Stimulated activated naive CD8-positive, alpha-beta T cell treated with anti-CD3 and anti-CD28 coated beads, Interleukin-15, Interleukin-2, amounts not matched to agents 100 U/mL and 50 U/mL, for 24 hours (primary cell): Measurements from ENCODE around the gene TRIM9.
"Not testable (repeated sequence)": the region's sequence is repeated elsewhere in the genome, so short reads cannot be mapped to it uniquely, and the experiment has no call there.

Source experiments
- ATAC-seq: fragments of 150-1000 bp; cut with Tn5 transposase; one replicate; pipeline ENCODE4 v1.10.0; 2021
- DNase-seq: peaks from one replicate; pipeline ENCODE4 v3.0.0; 2021

Gene TRIM9

DNA sequence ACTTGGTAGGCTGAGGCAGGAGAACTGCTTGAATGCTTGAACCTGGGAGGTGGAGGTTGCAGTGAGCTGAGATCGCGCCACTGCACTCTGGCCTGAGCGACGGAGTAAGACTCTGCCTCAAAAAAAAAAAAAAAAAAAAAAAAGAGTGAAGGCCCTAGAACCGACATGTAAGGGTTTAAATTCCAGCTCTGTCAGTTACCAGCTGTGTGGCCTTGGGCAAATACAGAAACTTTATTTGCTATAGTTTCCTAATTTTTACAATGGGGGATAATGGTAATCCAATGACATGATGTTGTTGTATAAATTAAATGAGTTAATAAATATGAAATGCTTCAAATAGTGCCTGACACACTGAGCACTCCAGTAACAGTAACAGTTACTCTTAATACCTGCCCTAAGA lies 131.0 kb downstream of the TRIM9 start:
- DNase-seq (no peak), ATAC-seq (no peak)

DNA sequence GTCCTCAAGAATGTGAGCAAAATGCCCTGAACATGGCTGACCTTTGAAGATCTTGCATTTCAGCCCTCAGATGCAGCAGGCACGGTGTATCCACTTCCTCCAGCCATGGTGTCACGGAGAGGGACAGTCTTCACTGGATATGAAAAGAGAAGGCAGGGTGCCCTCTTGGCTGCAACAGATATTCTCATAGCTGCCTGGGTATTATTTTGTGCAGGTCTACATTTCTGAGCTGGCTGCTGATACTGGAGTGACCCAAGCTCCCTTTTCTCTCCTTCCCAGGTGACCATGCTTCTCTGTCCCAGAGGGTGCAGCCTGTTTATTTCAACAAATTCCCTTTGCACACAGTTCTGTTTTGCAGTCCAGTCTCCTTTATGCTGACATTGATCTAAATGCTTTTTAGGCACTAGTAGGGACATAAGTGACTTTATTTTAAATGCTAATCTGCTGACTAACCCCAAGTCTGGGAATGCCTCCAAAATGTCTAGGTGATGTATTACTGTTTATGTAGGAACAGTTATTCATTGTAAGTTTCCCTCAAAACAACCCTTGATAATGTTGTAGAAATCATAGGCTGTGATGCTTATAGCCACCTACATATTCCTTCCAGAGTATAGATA lies 133.2 kb downstream of the TRIM9 start:
- ATAC-seq, result no peak
- DNase-seq, result no peak

DNA sequence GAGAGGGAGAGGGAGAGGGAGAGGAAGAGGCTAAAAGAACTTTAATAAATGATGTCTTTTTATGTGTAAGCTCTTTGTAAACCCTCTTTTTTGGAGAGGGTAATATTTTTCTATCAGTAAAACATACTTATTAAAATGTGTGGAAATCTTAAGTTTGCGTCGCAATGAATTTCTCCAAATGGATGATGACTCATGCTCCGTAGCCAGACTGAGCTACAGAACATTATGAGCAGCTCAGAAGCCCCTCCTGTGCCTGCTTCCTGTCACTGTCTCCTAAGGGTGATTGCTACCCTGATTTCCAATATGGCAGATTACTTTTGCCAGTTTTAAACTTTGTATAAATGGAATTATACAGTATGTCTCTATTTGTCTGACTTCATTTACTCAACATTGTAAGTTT lies 137.6 kb downstream of the TRIM9 start:
- ATAC-seq, result no peak
- no peak for DNase-seq

DNA sequence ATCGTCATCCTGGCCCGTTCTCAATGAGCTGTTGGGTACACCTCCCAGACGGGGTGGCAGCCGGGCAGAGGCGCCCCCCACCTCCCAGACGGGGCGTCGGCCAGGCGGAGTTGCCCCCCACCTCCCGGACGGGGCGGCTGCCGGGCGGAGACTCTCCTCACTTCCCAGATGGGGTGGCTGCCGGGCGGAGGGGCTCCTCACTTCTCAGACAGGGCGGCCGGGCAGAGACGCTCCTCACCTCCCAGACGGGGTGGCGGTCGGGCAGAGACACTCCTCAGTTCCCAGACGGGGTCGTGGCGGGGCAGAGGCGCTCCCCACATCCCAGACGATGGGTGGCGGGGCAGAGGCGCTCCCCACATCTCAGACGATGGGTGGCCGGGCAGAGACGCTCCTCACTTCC lies 138.5 kb downstream of the TRIM9 start:
- ATAC-seq, DNase-seq: not testable (repeated sequence)

DNA sequence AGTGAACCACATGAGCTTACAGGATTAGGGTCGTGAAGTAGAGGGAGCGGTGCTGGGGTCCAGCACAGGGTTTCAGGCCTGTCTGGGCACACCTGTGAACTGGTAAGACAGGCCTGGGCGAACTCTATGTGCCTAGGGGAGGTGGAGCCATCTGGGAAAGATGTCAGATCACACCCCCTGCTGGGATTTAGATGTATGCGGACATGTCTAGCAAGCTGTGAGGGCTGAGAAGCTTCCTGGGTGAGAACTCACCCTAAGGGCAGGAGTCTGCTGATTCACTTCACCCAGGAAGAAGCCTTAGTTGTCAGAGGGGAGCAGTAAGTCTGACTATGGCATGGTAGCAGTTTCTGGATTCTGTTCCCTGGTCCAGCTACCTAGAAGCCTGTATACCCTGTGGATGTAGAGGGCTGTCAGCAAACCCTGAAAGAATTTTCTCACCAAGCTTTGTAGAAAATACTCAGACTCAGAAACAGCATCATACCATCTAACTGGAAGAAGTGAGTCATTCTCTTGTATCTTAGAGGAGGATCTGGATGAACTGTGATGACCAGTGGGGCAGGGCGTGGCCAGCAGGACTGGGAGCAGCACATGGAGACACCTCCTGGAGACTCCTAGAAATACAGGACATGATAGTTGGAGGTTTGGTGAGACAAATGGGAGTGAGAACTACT lies 139.4 kb downstream of the TRIM9 start:
- DNase-seq, result peak; percentile 44
- peak; percentile 76 for ATAC-seq

DNA sequence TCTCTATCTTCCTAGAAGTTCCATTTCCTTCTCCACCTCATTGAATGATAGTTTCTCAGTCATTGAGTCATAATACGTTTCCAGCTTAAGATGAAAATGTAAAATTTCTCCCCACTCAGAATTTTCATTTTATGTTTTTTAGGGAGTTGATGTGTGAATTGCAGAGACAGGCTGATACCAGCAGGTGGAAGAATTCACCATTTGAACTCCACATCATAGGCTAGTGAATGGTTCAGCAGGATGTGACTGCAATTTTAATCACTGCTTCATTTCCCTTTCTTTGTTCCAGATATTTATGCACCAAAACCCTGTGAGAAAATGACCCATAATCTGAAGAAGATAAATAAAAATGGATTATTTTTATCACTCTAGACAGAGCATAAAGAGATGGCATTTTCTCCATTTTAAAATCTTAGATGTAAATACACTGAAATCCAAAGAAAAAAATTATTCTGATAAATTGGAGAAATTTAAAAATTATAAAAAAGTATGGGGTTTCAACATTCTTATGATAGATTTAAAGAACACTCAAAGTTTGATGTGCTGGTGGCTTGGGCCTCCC lies 140.0 kb downstream of the TRIM9 start:
- ATAC-seq (peak; percentile 47), DNase-seq (no peak)

DNA sequence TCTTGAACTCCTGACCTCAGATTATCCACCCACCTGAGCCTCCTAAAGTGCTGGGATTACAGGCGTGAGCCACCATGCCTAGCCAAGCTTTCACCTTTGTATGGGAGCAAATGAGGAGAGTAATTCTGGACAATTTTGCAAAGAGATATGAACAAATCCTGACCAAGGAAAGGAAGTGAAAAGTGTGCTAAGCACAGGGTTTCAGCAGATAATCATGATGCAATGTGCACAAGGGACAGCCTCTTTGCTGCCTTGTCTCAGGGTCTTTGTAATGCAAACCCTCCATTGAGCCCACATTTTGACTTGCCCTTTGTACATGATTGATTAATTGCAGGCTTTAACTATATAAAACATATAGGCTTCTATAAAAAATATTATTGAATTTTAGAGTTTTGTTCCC lies 141.4 kb downstream of the TRIM9 start:
- DNase-seq (no peak), ATAC-seq (no peak)

DNA sequence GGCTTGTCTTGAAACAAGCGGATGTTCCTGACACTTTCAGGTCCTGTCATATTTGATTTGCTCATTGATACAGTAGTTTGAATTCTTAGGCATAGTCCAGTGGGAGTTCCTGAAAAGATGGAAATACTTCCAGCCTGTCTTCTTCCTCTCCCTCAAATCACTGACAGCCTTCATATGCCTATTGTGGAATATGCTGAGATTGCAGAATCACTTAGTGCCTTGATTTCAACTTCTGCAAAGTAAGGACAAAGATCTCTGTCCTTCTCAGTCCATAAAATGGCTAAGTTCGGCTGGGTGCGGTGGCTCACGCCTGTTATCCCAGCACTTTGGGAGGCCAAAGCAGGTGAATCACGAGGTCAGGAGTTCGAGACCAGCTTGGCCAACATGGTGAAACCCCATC lies 143.9 kb downstream of the TRIM9 start:
- no peak for ATAC-seq

DNA sequence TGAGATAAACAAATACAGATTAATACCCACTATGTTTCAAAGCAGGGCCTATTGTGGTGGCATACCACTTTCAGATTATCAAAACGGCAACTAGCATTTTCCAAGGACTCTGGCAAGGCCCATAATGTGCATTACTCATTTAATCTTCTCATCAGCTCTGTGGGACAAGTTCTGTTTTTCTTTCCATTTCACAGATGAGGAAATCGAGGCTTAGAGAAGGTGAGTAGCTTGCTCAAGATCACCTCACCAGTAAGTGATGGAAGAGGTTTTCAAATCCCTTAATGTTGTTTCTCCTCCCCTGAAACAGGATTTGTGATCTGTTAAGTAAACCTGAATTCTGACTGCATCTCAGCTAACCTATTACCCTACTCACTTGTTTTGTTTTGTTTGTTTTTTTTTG lies 146.7 kb downstream of the TRIM9 start:
- ATAC-seq, result no peak
- DNase-seq, result no peak

More for the DNA sequence above, 143.9 kb downstream of the TRIM9 start:
- DNase-seq, result no peak

DNA sequence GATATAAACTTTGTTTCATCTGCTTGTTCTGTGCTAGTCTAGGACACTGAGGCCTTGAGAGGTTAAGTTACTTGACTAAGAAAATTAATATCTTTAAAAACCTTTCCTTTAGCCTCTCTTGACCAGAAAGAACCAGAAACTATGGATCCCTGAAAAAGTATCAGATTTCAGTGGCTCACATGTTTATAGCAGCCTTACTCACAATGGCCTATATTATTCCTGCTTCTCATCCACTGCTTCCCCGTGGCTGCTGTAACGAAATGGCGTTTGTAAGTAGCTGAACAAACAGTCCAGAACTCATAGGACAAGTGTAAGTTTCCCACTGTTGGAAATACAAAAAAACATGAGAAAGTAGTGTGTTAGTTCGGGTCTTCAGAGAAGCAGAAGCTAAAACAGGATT lies 147.5 kb downstream of the TRIM9 start:
- DNase-seq, result no peak

DNA sequence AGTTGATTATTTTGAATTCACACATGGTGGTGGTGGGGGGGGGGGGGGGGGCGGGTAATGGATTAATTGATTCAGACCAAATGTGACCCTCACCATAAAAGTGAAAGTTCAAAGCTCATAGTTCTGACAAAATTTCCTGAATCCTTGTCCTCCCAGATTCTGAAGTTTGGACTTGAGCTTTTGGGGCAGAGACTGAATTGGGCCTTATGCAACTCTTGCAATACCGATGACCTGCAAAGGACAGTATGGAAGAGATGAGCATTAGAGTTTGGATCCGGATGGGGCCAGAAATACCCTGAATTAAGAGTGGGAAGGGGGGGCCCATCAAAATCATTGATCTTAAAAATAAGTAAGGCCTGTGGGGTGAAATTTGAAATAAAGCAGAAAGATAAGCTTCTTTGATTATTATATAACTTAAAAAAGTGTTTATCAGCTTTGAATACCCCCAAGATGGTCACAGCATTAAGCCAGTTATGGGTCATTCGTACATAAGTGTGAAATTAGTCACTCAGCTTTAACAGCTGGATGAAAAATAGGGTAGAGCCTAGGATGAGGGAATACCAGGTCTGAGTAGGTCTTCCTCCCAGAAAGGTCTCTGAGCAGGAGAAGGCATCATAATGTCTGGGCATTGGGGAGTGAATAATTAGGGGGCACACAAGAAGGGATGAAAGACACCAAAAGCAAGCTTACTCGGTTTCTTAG lies 148.5 kb downstream of the TRIM9 start:
- DNase-seq, result no peak
- no peak for ATAC-seq

More for the DNA sequence above, 147.5 kb downstream of the TRIM9 start:
- no peak for ATAC-seq

DNA sequence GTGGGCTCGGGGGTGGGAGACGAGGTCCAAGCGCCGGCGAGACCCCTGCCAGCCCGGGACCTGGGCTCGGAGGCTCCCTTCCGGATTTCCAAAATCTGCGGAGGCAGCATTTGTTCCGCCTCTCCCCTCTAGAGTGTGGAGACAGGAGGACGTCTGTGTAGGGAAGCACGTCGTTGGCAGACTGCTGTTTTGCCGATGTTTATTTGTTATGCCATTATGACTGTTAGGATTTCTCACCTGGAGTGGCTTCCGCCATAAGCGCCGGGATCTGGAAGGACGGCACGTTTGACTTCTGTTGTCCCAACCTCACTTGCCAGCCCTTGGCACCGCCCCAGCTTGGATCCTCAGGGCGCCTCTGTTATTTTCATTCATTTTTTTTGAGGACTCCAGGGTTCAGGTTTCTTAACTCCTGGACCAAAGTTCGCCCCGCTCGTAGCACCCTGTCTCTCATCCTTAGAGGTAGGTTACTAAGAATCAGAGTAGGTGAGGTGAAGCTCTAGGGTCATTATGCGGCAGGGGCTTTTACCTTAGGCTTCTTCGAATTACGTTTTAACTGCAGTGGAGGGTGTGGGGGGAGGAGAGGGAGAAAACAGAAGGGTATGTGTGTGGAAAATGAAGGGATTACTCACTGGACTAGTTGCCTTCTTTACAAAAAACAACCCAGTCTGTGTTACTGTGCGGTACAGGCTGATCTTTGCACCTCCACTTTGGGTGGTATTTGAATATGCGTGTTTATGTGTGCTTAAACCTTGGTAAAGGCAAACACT lies 150.1 kb downstream of the TRIM9 start:
- DNase-seq (peak; percentile 9), ATAC-seq (peak; percentile 72)

DNA sequence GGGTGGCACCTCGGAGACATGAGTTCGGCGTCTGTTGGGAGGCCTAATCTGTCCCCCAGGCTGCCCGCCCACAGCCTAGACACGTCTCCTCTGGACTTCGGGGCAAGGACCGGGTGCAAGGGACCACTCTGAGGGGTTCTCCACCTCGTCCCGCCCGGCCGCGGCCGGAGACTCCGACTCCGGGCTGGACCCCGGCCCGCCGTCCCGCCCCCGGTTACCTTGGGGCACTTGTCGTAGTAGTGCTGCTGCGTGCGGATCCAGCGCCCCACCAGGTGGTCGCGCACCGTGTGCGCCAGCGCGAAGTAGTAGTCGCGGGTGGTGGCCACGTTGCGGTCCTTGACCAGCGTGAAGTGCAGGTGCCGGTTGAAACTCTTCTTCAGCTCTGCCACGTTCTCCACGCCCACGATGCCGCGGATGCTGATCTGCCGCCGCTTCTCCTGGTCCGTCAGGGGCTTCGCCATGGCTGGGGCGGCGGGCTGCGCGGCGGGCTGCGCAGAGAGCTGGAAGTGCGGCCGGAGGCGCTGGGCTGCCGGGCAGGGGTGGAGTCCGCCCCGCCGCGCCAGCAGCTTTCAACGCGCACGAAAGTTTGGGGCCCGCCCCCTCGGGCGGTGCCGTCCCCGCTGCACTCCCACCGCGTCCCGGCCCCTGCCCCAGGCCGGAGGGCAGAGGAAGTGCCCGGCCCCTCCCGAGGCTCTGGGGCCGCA lies 150.8 kb downstream of the TRIM9 start, which contains the start of gene PYGL:
TSS of gene PYGL (minus strand) at position 541 of the 704 bp plus-strand sequence. CDS start at position 461, 80 bp downstream.
- peak; percentile 50 for ATAC-seq
- DNase-seq, result peak; percentile 50

DNA sequence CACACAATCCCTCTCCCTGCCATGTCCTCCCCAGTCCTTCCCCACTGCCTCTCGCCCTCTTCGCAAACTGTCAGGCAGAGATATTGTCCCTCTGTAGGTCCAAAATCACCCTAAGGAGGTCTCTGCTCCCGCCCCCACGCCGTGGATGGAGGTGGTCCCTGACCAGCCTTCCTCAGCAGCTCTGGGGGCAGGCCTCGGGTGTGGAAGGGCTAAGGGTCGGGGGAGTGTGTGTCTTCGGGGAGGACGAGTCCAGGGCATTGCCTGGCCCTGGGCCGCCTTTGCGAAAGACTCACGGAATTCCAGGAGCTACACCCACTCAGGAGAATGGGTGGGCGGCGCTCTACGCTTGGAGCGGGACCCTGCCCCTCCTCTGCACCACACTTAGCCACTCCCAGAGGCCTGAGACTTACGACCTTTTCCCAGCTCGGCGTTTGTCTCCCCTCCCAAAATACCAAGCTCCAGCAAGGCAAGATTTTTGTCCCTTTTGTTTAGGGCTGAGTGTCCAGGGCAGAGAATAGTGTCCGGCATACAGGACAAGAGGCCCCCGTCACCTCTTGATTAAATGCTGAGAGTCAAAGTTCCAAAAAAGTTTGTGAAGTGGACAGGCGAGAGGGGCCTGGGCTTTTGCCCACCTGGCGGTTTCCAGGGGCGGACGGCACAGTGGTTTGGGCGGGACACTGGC lies 151.5 kb downstream of the TRIM9 start:
- ATAC-seq (no peak), DNase-seq (peak; percentile 3)

DNA sequence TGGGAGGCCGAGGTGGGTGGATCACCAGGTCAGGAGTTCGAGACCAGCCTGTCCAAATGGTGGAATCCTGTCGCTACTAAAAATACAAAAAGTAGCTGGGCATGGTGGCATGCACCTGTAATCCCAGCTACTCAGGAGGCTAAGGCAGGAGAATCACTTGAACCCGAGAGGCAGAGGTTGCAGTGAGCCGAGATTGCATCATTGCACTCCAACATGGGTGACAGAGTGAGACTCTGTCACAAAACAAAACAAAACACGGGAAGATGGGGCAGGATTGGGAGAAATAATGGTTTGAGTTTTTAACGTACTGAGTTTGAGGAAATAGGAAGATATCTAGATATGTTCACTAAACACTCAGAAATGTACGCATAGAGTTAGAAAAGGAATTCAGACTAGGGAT lies 153.3 kb downstream of the TRIM9 start:
- DNase-seq, ATAC-seq: not testable (repeated sequence)

DNA sequence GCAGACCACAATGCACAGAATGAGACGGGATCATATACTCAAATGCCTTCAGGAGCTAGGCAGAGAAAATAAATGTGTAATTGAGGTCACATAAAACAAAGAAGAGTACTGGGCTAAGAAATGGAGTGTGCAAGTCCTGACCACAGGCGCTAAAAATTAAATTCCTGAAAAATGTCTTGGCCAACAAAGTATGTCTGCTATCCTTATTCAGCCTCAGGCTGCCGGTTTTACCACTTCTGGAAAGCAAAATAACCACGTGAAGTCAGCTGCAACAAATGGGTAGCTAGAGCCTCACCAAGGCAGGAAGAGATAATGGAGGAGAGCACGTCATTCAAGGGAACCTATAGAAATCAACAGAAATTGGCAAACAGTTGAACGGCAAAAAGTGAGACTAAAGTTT lies 153.8 kb downstream of the TRIM9 start:
- no peak for ATAC-seq
- no peak for DNase-seq

DNA sequence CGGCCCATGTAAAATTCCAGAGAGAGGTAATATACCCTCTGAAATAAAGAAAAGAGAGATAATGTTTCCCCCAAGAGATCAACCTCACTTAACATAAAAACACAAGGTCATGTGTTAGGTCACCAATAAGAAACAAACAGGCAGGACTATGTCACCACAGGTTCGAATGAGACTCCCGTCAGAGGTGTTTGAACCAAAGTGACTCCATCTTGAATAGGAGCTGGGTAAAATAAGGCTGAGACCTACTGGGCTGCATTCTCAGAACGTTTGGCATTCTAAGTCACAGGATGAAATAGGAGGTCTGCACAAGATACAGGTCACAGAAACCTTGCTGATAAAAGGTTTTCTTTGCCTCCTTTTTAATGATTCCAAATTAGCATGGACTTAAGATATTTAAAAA lies 157.1 kb downstream of the TRIM9 start:
- ATAC-seq (no peak), DNase-seq (no peak)

DNA sequence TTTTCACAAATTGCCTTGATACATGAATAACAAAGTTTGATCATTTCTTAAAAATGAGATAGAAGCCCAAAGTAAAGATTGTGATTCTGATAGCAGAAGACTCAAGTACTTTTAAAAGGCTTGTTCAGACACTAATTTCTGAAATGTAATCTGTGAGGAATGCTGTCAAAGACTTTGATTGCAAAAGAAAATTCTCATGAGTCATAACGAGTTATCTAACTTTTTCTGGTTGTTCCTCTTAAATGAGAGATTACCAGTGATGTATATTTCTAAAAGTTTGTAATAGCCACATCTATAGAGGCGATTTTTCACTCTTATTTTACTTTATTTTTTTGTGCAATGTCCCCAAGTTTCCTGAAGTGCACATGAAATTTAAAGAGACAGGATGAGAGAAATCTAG lies 157.6 kb downstream of the TRIM9 start:
- DNase-seq (no peak), ATAC-seq (no peak)

DNA sequence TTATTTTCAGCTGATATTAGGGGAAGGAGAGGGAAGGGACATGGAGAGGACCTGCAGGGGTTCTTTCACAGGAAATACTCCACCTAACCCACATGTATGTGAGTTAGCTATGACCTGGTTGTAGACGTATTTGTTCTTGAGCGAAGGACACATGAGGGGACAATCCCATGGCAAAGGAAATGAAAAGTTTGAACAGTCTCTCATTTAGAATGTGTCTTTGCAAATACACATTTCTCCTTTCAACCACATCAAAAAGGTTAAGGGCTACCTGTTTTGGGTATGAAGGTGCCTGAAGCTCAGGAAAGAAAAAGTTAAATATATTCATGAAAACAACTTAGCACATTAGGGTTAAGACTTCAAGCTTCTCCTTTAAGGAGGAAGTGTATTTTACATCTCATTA lies 158.0 kb downstream of the TRIM9 start:
- ATAC-seq, result no peak
- DNase-seq, result no peak

DNA sequence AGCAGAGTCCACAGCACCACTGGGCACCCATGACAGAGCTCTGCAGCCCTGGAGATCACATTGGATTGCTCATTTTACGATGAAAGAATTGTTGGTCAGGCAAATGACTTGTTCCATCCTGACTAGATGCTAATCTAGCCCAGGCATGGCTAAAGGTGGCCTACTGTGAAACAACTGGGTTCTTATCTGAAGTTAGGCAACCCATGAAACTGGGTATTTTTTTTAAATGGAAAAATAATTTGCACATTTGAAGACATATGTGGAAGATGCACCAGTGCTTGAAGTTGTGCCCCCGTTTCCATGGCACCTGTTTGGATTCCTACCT lies 158.9 kb downstream of the TRIM9 start:
- DNase-seq (no peak), ATAC-seq (no peak)
